GM23248 (cell line): Measurements from ENCODE around the gene CSNK1G2. TPM values are rescaled to one million over a fixed set of nuclear protein-coding genes. Genes with fewer than 3 reads are reported as not detected.

Source experiments
- DNase-seq: peaks from one replicate; pipeline ENCODE4 v3.0.0-alpha.2; 2015
- H2AFZ ChIP-seq: fragments of 200-600 bp; sonication (generic); 2 replicates; pipeline ENCODE4 v1.6.1; 2016; ENCODE audit warnings: antibody characterized with exemption
- H3F3A ChIP-seq: fragments of 200-600 bp; sonication (generic); 2 replicates; pipeline ENCODE4 v1.6.1; 2016; ENCODE audit warnings: mild to moderate bottlenecking, antibody characterized with exemption, mixed run types; ENCODE audit not compliant: insufficient read depth
- H3K27ac ChIP-seq: fragments of 200-600 bp; sonication (generic); 2 replicates; pipeline ENCODE4 v1.5.1; 2016; ENCODE audit warnings: mild to moderate bottlenecking
- H3K27me3 ChIP-seq: fragments of 200-600 bp; sonication (generic); replicated peaks from 2 replicates; pipeline ENCODE4 v1.6.1; 2016; ENCODE audit warnings: mild to moderate bottlenecking; ENCODE audit not compliant: insufficient read depth
- H3K36me3 ChIP-seq: fragments of 200-600 bp; sonication (generic); 2 replicates; pipeline ENCODE4 v1.6.1; 2016; ENCODE audit warnings: low read depth, mild to moderate bottlenecking
- H3K4me1 ChIP-seq: fragments of 200-600 bp; sonication (generic); 2 replicates; pipeline ENCODE4 v1.6.1; 2016; ENCODE audit warnings: mild to moderate bottlenecking; ENCODE audit not compliant: insufficient read depth
- H3K4me2 ChIP-seq: fragments of 200-600 bp; sonication (generic); one replicate; pipeline ENCODE4 v1.6.1; 2016; ENCODE audit warnings: mild to moderate bottlenecking; ENCODE audit not compliant: unreplicated experiment
- H3K4me3 ChIP-seq: fragments of 200-600 bp; sonication (generic); 2 replicates; pipeline ENCODE4 v1.5.1; 2016; ENCODE audit warnings: mild to moderate bottlenecking
- H3K79me2 ChIP-seq: fragments of 200-600 bp; sonication (generic); 2 replicates; pipeline ENCODE4 v1.6.1; 2016; ENCODE audit warnings: mild to moderate bottlenecking; ENCODE audit not compliant: insufficient read depth
- H3K9ac ChIP-seq: fragments of 200-600 bp; sonication (generic); 2 replicates; pipeline ENCODE4 v1.6.1; 2016; ENCODE audit warnings: mild to moderate bottlenecking
- H3K9me2 ChIP-seq: fragments of 200-600 bp; sonication (generic); 2 replicates; pipeline ENCODE4 v1.6.1; 2016; ENCODE audit warnings: mixed run types, mild to moderate bottlenecking, moderate library complexity; ENCODE audit not compliant: insufficient read depth
- H3K9me3 ChIP-seq: fragments of 200-600 bp; sonication (generic); one replicate; pipeline ENCODE4 v1.6.1; 2017; ENCODE audit warnings: low read depth
- H4K20me1 ChIP-seq: fragments of 200-600 bp; sonication (generic); 2 replicates; pipeline ENCODE4 v1.6.0; 2016; ENCODE audit not compliant: insufficient read depth
- EZH2 ChIP-seq: fragments of 200-600 bp; sonication (generic); IDR thresholded peaks from 2 replicates; pipeline ENCODE4 v1.6.1; 2018; ENCODE audit warnings: antibody characterized with exemption, mild to moderate bottlenecking; ENCODE audit not compliant: insufficient read depth, poor library complexity, severe bottlenecking
- EZH2phosphoT487 ChIP-seq: fragments of 200-600 bp; sonication (generic); IDR thresholded peaks from 2 replicates; pipeline ENCODE4 v1.6.1; 2018; ENCODE audit warnings: antibody characterized with exemption, moderate library complexity, mild to moderate bottlenecking, low read depth; ENCODE audit not compliant: insufficient read depth
- WGBS, 2 experiments: methylation state at CpG; one replicate each; pipeline ENCODE4 v1.1.6; 2015 to 2017; ENCODE audit warnings: low lambda C conversion rate in 2 of 2, low coverage in 1 of 2; ENCODE audit errors: missing lambda C conversion rate in 2 of 2; 5-methylcytosine and 5-hydroxymethylcytosine counted together
- in situ Hi-C: fragments of 300-500 bp; cut with MboI; formaldehyde crosslinking; loops from 2 replicates; pipeline ENCODE4 v1.15.0; 2020
- polyA plus RNA-seq: library from polyadenylated mRNA; unstranded; fragments of >200 nt; fragmentation: Nextera tagmentation; extraction: Ambion mirVana; gene quantifications from 2 replicates; pipeline ENCODE4 v1.2.1, GENCODE V29; 2016
- total RNA-seq: library from RNA; depleted of rRNA; stranded (reverse); fragments of >200 nt; shearing (Covaris generic); gene quantifications from 2 replicates; pipeline ENCODE4 v1.2.3, GENCODE V29; 2014

The CSNK1G2 gene
- total and polyA plus RNA-seq, 2 experiments from 2014 or later, result 9.5 to 76.6 TPM

DNA sequence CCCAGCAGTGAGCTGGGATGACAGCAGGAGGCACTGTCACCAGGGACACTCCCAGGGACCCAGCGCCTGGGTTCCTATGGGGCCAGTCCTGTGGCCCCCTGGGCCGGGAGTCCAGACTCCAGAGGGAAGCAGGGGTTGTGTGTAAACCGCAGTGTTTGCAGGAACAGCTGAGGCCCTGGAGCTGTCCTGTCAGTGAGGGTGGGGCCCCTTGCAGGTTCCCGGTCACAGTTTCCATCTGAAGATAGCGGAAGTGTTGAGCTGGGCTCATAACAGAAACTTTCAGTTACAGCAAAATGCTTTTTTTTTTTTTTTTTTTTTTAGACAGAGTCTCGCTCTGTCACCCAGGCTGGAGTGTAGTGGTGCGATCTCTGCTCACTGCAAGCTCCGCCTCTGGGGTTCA lies 17.7 kb upstream of the CSNK1G2 start:
- H3K9me3 ChIP-seq, result no peaks in the 10 kb centered on the region
- H3K4me1 ChIP-seq, result no peaks in the 10 kb centered on the region
- H3K9ac ChIP-seq, result no peak overlapping the region
- in situ Hi-C loops, result no loop called here
- TF ChIP-seq EZH2, result no peak
- no peak for TF ChIP-seq EZH2phosphoT487
- H3K4me2 ChIP-seq, result no peak overlapping the region
- H3K4me3 ChIP-seq, result no peak overlapping the region
- no peak overlapping the region for H2AFZ ChIP-seq
- H3K79me2 ChIP-seq, result no peaks in the 10 kb centered on the region
- no peaks in the 10 kb centered on the region; the same call in 1 of the 2 replicates for H3K36me3 ChIP-seq
- no peaks in the 10 kb centered on the region for H3K27me3 ChIP-seq
- no peaks in the 10 kb centered on the region for H3K9me2 ChIP-seq
- no peak for DNase-seq
- no peak overlapping the region for H3K27ac ChIP-seq
- no peaks in the 10 kb centered on the region for H4K20me1 ChIP-seq
- no peaks in the 10 kb centered on the region; the same call in 1 of the 2 replicates for H3F3A ChIP-seq
- 79 to 84% methylated on average over 5 of the region's 8 CpGs for WGBS, 2 experiments

DNA sequence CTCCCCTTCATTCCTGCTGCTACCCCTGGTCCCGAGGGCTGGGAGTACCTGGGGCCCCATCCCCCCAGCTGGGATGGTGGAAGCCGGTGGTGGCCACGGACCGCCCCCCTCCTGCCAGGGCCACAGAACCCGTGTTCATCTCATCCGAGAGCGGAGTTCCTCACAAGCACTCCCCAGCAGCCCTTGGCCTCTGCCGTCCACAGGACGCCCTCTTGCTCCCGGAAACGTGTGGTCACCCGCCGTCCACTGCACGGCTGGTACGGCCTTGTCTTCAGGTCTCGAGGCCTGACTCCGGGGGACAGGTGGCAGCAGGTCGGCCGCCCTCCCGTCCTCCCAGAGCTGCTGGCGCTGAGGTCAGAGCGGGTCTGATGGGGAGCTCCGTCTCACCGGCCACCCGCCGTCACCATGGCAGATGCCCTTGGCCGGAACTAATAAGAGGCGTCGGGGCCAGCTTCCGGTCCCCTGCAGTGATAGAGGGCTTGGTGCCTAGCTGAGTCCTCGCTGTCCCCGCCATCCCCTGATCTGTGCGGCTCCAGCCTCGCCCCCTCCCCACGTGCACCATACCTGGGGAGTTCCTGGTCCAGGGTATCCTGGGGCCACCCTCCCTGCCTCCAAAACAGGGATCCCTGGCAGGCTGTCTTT lies 16.5 kb upstream of the CSNK1G2 start:
- H3K4me1 ChIP-seq, result no peaks in the 10 kb centered on the region
- no peaks in the 10 kb centered on the region for H4K20me1 ChIP-seq
- H3K4me2 ChIP-seq, result no peak overlapping the region
- H3K79me2 ChIP-seq, result no peaks in the 10 kb centered on the region
- H3K36me3 ChIP-seq, result no peaks in the 10 kb centered on the region; the same call in 1 of the 2 replicates
- no peak overlapping the region for H3K27ac ChIP-seq
- no peak for DNase-seq
- H3F3A ChIP-seq, result no peaks in the 10 kb centered on the region; the same call in 1 of the 2 replicates
- WGBS, 2 experiments, result 88 to 93% methylated on average over 26 to 29 of the region's 35 CpGs
- no peaks in the 10 kb centered on the region for H3K9me2 ChIP-seq
- H2AFZ ChIP-seq, result no peak overlapping the region
- H3K27me3 ChIP-seq, result no peaks in the 10 kb centered on the region
- no peak overlapping the region for H3K4me3 ChIP-seq
- H3K9ac ChIP-seq, result no peak overlapping the region
- no peak for TF ChIP-seq EZH2
- TF ChIP-seq EZH2phosphoT487, result no peak
- in situ Hi-C loops, result no loop called here
- no peaks in the 10 kb centered on the region for H3K9me3 ChIP-seq

DNA sequence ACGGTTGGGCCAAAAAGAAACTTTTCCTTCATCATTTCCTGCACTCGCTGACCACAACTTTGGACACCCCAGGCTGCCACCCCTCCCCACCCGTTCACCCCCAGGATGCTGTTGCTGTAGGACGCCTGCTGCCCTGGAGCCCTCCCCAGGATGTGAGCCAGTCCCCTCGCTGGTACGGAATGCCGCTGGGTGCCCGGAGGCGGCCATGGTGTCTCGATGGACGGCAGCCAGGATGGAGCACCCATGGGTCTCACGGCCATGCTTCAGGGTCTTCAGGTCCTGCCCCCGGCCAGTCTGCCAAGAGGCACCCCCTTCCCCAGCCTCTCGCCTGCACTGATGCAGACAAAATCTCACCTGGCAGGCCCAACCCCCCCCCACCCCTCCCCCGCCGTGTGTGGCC lies 15.4 kb upstream of the CSNK1G2 start:
- in situ Hi-C loops, result no loop called here
- no peaks in the 10 kb centered on the region; the same call in 1 of the 2 replicates for H3K36me3 ChIP-seq

DNA sequence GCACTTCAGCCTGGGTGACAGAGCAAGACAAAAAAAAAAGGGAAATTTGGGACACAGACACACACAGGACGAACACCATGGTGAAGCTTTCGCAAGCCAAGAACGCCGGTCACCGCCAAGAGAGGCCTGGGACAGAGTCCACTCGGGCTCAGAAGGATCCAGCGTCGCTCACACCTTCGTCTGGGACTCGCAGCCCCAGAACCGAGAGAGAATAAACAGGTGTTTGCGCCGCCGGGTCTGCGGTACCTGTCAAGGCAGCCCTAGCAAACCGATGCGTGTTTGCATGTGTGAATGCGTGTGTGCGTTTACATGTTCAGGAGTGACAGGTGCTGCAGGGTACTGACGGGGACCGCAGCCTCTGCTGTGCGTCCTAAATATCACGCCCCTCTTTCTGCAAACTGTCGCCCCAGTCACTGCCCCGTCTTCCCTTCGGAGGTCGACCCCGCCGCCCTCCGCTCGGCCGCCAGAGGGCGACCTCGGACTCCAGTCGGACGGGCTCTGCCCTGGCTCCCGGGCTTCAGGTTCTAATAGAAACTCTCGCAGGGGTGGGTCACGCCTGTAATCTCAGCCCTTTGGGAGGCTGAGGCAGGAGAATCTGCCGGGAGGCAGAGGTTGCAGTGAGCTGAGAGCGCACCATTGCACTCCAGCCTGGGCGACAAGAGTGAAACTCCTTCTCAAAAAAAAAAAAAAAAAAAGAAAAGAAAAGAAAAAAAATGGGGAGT lies 11.8 kb upstream of the CSNK1G2 start:
- Histone ChIP-seq H2AFZ (peak overlapping the region; percentile 75), H3K79me2 (no peaks in the 10 kb centered on the region), H3K4me3 (peak overlapping the region; percentile 64), H4K20me1 (no peaks in the 10 kb centered on the region), H3K4me1 (peaks cover 4% of the 10 kb centered on the region; the same call in 1 of the 2 replicates), H3K9me2 (no peaks in the 10 kb centered on the region), H3K9ac (peak overlapping the region; percentile 69), H3K9me3 (no peaks in the 10 kb centered on the region), H3F3A (no peaks in the 10 kb centered on the region; the same call in 1 of the 2 replicates), H3K4me2 (peak overlapping the region; percentile 86), H3K27me3 (no peaks in the 10 kb centered on the region), H3K27ac (no peak overlapping the region), H3K36me3 (no peaks in the 10 kb centered on the region; the same call in 1 of the 2 replicates)
- peak; percentile 89 for DNase-seq
- in situ Hi-C loops, result no loop called here
- TF ChIP-seq EZH2phosphoT487 (no peak), EZH2 (no peak)
- WGBS, 2 experiments, result 13 to 14% methylated on average over 40 to 42 of the region's 42 CpGs

More for the DNA sequence above, 15.4 kb upstream of the CSNK1G2 start:
- Histone ChIP-seq H3K79me2 (no peaks in the 10 kb centered on the region), H3K4me1 (peaks cover 4% of the 10 kb centered on the region; the same call in 1 of the 2 replicates), H3F3A (no peaks in the 10 kb centered on the region; the same call in 1 of the 2 replicates), H3K9me2 (no peaks in the 10 kb centered on the region), H4K20me1 (no peaks in the 10 kb centered on the region), H3K4me3 (no peak overlapping the region), H2AFZ (no peak overlapping the region), H3K9me3 (no peaks in the 10 kb centered on the region), H3K9ac (no peak overlapping the region), H3K4me2 (no peak overlapping the region), H3K27me3 (no peaks in the 10 kb centered on the region), H3K27ac (no peak overlapping the region)
- TF ChIP-seq EZH2, result no peak
- WGBS, 2 experiments, result 81 to 92% methylated on average over 8 to 16 of the region's 16 CpGs
- DNase-seq, result no peak
